GM19395 (cell line): ENCODE results near the gene ATF5.

ENCODE experiments used
- ATAC-seq: cut with Tn5 transposase; IDR thresholded peaks from one replicate; pipeline ENCODE4 v1.9.1; 2021; ENCODE audit warnings: mild to moderate bottlenecking, moderate library complexity; ENCODE audit not compliant: unreplicated experiment

Gene ATF5

DNA sequence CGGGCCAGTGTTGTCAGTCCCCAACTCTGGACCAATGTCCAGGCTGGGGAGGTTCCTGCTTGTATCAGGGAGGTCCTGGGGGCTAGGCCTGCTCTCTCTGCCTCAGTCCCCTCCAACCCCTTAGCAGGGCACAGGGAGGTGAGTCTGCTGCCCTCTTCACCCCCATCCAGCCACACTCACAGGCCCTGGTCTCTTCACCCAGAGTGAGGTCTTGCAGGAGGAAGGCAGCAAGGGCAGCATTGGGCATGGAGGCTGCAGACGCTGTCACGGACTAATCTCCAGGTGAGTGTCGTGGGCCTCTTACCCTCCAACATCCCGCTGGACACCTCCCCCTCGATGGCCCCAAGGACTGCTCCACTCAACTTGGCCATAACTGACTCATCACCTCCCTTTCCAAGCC lies 43.8 kb downstream of the ATF5 start:
- no peak for ATAC-seq

DNA sequence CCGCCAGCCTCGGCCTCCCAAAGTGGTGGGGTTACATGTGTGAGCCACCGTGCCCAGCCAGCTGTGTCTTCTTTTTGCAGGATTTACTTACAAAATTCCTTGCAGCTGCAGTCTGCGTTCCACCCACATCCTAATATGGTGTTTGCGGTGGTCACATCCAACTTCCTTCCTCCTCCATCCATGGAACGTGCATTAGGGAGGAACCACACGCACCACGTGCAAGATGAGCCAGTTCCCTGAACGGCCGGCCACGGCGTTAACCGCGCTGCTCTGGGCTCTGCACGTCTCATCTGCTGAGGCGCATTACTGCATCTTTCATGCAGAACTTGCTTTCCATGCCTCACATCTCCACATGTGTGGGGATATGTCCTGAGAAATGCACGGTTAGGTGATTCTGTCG lies 45.0 kb downstream of the ATF5 start:
- ATAC-seq = no peak

DNA sequence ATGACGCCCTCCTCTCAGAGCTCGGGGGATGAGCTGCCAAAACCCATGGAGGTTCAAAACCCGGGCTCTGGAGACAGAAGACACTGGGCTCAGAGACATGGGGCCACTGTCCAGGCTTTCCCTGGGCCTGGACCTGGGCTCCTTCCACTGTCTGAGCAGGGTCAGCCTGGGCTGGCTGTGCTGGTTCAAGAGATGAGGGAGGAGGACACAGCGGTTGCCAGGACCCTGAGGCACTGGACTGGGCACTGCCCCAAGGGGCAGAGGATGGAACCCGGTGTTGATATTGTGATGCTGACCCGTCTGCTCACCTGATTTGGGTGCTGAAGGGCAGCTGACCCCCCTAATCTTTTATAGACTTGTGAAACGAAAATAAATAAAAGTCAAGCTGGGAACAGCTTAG lies 46.0 kb downstream of the ATF5 start:
- ATAC-seq = no peak

DNA sequence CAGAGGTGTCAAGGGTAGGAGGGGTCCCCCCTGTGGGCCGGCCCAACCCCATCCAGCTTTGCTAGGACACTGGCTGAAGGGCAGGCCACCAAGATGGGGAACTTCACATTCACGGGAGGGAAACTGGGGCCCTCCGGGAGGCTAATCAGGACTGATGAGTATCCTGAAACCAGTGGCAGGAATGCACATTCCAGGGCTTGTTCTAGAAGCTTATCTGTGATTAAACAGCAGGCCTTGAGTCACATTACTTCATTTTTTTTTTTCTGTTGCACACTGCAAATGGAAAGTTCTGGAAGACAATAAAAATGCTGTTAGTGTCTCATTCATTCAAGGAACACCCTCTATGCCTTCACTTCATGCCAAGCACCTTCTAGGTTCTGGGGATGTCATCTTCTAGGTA lies 47.5 kb downstream of the ATF5 start:
- ATAC-seq = no peak

DNA sequence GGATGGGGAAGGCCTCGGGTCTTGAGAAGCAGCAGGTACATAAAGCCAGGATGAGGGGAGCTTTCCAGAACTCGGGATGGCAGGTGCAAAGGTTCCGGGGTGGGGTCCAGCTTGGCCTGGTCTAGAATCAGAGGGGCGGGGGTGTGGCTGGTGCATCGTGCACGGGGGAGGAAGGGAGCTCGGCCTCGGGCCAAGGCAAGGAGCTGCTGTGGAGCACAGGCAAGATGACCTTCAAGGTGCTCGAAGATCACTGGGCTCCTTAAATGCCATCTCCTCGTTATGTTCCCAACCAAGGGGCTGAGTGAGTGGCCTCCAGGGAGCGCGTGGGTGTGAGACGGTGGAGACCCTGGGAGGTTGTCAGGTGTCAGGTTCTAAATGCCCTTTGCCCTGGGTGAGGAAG lies 48.1 kb downstream of the ATF5 start:
- no peak for ATAC-seq

DNA sequence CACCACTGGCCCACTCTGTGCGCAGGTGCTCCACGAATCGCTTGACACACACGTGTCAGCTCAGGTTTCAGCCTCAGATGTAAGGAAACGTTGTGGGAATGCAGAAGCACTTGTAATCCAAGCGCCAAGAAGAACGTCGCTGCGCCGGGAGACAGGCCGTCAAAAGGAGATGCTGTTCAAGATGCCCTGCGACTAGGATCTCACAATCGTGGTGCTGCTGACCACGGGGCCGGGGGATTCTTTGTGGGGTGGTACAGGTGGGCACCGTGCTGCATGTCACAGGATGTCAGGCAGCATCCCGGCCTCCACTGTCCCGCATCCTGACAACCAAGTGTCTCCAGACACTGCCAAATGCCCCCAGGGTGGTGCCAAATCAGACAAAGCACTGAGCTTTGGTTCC lies 48.9 kb downstream of the ATF5 start:
- no peak for ATAC-seq

DNA sequence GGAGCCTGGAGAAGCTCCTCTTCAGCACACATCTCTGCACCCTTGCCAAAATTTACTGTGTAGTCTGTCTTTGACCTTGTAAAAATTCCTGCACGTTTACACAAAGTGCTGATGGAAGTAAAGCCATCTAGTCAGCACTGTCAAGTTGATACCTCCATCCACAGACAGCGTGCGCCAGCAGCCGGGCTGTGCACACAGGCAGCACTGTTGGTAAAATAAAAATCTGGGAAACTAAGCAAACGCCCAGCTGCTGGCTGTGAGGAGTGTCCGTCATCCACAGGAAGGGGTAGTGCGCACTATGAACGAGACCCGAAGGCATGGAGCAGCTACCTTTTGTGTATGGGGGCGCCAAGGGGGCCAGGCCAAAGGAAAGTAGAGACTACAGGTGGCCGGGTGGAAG lies 49.3 kb downstream of the ATF5 start:
- ATAC-seq = no peak

DNA sequence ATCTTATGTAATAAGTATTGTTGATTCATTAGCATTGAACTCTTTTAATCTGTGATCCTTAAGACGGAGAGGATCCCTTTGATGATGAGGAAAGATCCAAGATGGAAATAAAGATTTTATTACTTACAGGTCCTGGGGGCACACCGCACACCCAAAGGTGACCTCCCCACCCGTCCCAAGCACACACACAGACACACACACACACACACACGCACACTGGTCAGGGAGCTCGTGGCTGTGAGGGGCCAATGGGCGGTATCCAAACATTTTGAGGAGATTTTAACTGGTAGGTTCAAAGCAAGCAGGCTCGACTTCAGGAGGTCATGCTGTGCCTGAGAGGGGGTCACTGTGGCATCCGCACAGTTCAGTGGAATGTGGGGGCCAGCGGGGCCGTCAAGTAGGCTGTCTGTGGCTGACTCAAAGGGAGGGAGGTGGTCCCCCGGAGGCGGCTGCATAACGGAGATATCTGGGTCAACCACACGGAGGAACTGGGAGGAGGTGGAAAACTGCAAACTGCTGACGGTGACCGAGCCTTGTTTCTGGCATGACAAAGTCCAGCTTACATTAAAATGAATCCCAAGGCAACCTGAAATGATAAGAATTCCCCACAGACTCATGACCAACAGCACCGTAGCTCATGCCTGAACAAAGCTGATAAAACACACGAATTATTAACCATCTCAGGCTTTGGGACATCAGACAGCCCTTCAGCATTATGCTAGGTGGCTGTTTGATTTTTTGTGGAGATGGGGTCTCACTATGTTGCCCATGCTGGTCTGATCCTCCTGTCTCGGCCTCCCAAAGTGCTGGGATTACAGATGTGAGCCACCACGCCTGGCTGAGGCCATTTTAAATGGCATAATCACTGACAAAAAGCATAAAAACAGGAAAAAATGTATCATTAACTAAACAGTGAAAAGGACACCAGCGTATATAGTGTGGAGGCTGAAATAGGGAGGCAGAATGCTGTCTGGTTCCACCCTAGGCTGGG lies 52.9 kb downstream of the ATF5 start:
- ATAC-seq = no peak
